ENCODE results near the gene LRRK1.

Gene LRRK1

GRCh38 chr15:101004500-101004899 is 85.3 kb downstream of the LRRK1 start:
- no peaks in the 10 kb centered on the region for H3K27me3 ChIP-seq (replicated peaks; ENCODE audit: control insufficient read depth, insufficient read depth, low read length)
- peaks cover 23% of the 10 kb centered on the region for H3K36me3 ChIP-seq (ENCODE audit: control insufficient read depth, insufficient read depth, low read length)
- H3K4me3 ChIP-seq (replicated peaks; ENCODE audit: low read depth, low read length) = no peak overlapping the region
- no peak for TF ChIP-seq CTCF (IDR thresholded peaks at IDR 0.05; ENCODE audit: insufficient read depth, low read length, poor library complexity, severe bottlenecking)
- DNase-seq (ENCODE audit: extremely low read depth, insufficient read length) = no peak

GRCh38 chr15:101004986-101005747 is 86.0 kb downstream of the LRRK1 start:
- no peaks in the 10 kb centered on the region for H3K27me3 ChIP-seq (replicated peaks; ENCODE audit: control insufficient read depth, insufficient read depth, low read length)
- TF ChIP-seq CTCF (IDR thresholded peaks at IDR 0.05; ENCODE audit: insufficient read depth, low read length, poor library complexity, severe bottlenecking) = no peak
- no peak overlapping the region for H3K4me3 ChIP-seq (replicated peaks; ENCODE audit: low read depth, low read length)
- H3K36me3 ChIP-seq (ENCODE audit: control insufficient read depth, insufficient read depth, low read length) = peaks cover 26% of the 10 kb centered on the region
- DNase-seq (ENCODE audit: extremely low read depth, insufficient read length) = no peak

GRCh38 chr15:101006931-101007691 is 88.0 kb downstream of the LRRK1 start:
- TF ChIP-seq CTCF (IDR thresholded peaks at IDR 0.05; ENCODE audit: insufficient read depth, low read length, poor library complexity, severe bottlenecking) = peak; percentile 86
- Histone ChIP-seq H3K36me3 (ENCODE audit: control insufficient read depth, insufficient read depth, low read length) (peaks cover 22% of the 10 kb centered on the region), H3K27me3 (replicated peaks; ENCODE audit: control insufficient read depth, insufficient read depth, low read length) (no peaks in the 10 kb centered on the region), H3K4me3 (replicated peaks; ENCODE audit: low read depth, low read length) (no peak overlapping the region)
- DNase-seq (ENCODE audit: extremely low read depth, insufficient read length) = peak; percentile 46

GRCh38 chr15:101008158-101009139 is 89.3 kb downstream of the LRRK1 start:
- TF ChIP-seq CTCF (IDR thresholded peaks at IDR 0.05; ENCODE audit: insufficient read depth, low read length, poor library complexity, severe bottlenecking) = peak; percentile 100
- Histone ChIP-seq H3K27me3 (replicated peaks; ENCODE audit: control insufficient read depth, insufficient read depth, low read length) (no peaks in the 10 kb centered on the region), H3K4me3 (replicated peaks; ENCODE audit: low read depth, low read length) (peak overlapping the region; percentile 59), H3K36me3 (ENCODE audit: control insufficient read depth, insufficient read depth, low read length) (peaks cover 30% of the 10 kb centered on the region)
- DNase-seq (ENCODE audit: extremely low read depth, insufficient read length) = peak; percentile 88

GRCh38 chr15:101009176-101009575 is 90.0 kb downstream of the LRRK1 start:
- DNase-seq (ENCODE audit: extremely low read depth, insufficient read length) = no peak
- no peak for TF ChIP-seq CTCF (IDR thresholded peaks at IDR 0.05; ENCODE audit: insufficient read depth, low read length, poor library complexity, severe bottlenecking)
- peaks cover 36% of the 10 kb centered on the region for H3K36me3 ChIP-seq (ENCODE audit: control insufficient read depth, insufficient read depth, low read length)

More at GRCh38 chr15:101009176-101009575, 90.0 kb downstream of the LRRK1 start:
- Histone ChIP-seq H3K27me3 (replicated peaks; ENCODE audit: control insufficient read depth, insufficient read depth, low read length) (no peaks in the 10 kb centered on the region), H3K4me3 (replicated peaks; ENCODE audit: low read depth, low read length) (no peak overlapping the region)

Measured in GM06990 (cell line).